Smooth muscle cell (in vitro differentiated cells): ENCODE data around the gene ITPKA. TPM values are rescaled to one million over a fixed set of nuclear protein-coding genes. Genes with fewer than 3 reads are reported as not detected.

Experiments
- DNase-seq: peaks from one replicate; lab custom pipeline; 2025; ENCODE audit not compliant: unreplicated experiment; lab: John Stamatoyannopoulos, UW
- H2AFZ ChIP-seq: fragments of 200-600 bp; sonication (generic); 2 replicates; pipeline ENCODE4 v1.6.0; 2016; ENCODE audit warnings: antibody characterized with exemption, low read depth, mild to moderate bottlenecking
- H3F3A ChIP-seq: fragments of 200-600 bp; sonication (generic); 2 replicates; pipeline ENCODE4 v1.6.0; 2017; ENCODE audit warnings: antibody characterized with exemption, low read depth
- H3K27ac ChIP-seq: fragments of 200-600 bp; sonication (generic); 2 replicates; pipeline ENCODE4 v1.5.1; 2016; ENCODE audit warnings: low read depth, mild to moderate bottlenecking
- H3K27me3 ChIP-seq: fragments of 200-600 bp; sonication (generic); 2 replicates; pipeline ENCODE4 v1.6.1; 2016; ENCODE audit warnings: low read depth, mild to moderate bottlenecking
- H3K36me3 ChIP-seq: fragments of 200-600 bp; sonication (generic); 2 replicates; pipeline ENCODE4 v1.5.1; 2016; ENCODE audit warnings: low read depth
- H3K4me1 ChIP-seq: fragments of 200-600 bp; sonication (generic); 2 replicates; pipeline ENCODE4 v1.5.1; 2016; ENCODE audit warnings: low read depth
- H3K4me2 ChIP-seq: fragments of 200-600 bp; sonication (generic); 2 replicates; pipeline ENCODE4 v1.6.0; 2016; ENCODE audit warnings: mild to moderate bottlenecking
- H3K4me3 ChIP-seq: fragments of 200-600 bp; sonication (generic); 2 replicates; pipeline ENCODE4 v1.5.1; 2016; ENCODE audit warnings: mild to moderate bottlenecking
- H3K79me2 ChIP-seq: fragments of 200-600 bp; sonication (generic); 2 replicates; pipeline ENCODE4 v1.6.0; 2016; ENCODE audit warnings: low read depth, mild to moderate bottlenecking
- H3K9ac ChIP-seq: fragments of 200-600 bp; sonication (generic); 2 replicates; pipeline ENCODE4 v1.6.0; 2016; ENCODE audit warnings: low read depth
- H3K9me3 ChIP-seq: fragments of 200-600 bp; sonication (generic); replicated peaks from 2 replicates; pipeline ENCODE4 v1.5.1; 2016; ENCODE audit warnings: low read depth
- H4K20me1 ChIP-seq: fragments of 200-600 bp; sonication (generic); 2 replicates; pipeline ENCODE4 v1.6.0; 2016; ENCODE audit warnings: low read depth
- CTCF ChIP-seq: fragments of 200-600 bp; sonication (generic); IDR thresholded peaks from 2 replicates; pipeline ENCODE4 v1.5.1; 2017; ENCODE audit warnings: borderline replicate concordance, mild to moderate bottlenecking, antibody characterized with exemption; ENCODE audit not compliant: insufficient read depth, poor library complexity, severe bottlenecking
- WGBS: methylation state at CpG from one replicate; pipeline ENCODE4 v1.1.7; 2016; ENCODE audit warnings: low lambda C conversion rate; 5-methylcytosine and 5-hydroxymethylcytosine counted together
- polyA plus RNA-seq: library from polyadenylated mRNA; unstranded; fragments of >200 nt; fragmentation: Nextera tagmentation; extraction: Ambion mirVana; gene quantifications from 2 replicates; pipeline ENCODE4 v1.2.1, GENCODE V29; 2016
- total RNA-seq: library from RNA; depleted of rRNA; stranded (reverse); fragments of >200 nt; gene quantifications from 2 replicates; pipeline ENCODE4 v1.2.3, GENCODE V29; 2014

Gene ITPKA
- total and polyA plus RNA-seq, 2 experiments from 2014 or later, result 2.1 to 2.8 TPM

- H3K79me2 ChIP-seq, result no peaks in the 10 kb centered on the region
- no peak overlapping the region for H3K4me2 ChIP-seq
- no peaks in the 10 kb centered on the region for H3K9me3 ChIP-seq
- no peak overlapping the region for H3K4me3 ChIP-seq
- WGBS, result 100% methylated on average over 2 of the region's 2 CpGs
- no peak for TF ChIP-seq CTCF
- no peaks in the 10 kb centered on the region for H3K4me1 ChIP-seq
- H3F3A ChIP-seq, result no peaks in the 10 kb centered on the region
- DNase-seq, result no peak
- H4K20me1 ChIP-seq, result no peaks in the 10 kb centered on the region
- no peaks in the 10 kb centered on the region for H3K36me3 ChIP-seq
- no peaks in the 10 kb centered on the region for H3K27me3 ChIP-seq
- H3K27ac ChIP-seq, result no peak overlapping the region
- no peak overlapping the region for H3K9ac ChIP-seq
- H2AFZ ChIP-seq, result no peak overlapping the region
Measured at GRCh38 chr15:41483519-41483918, 10.2 kb upstream of the ITPKA start.

- no peak for TF ChIP-seq CTCF
- Histone ChIP-seq H3K4me3 (no peak overlapping the region), H3K27ac (no peak overlapping the region), H3K36me3 (no peaks in the 10 kb centered on the region), H3K9ac (no peak overlapping the region), H3F3A (no peaks in the 10 kb centered on the region), H4K20me1 (no peaks in the 10 kb centered on the region), H3K4me1 (no peaks in the 10 kb centered on the region), H2AFZ (no peak overlapping the region), H3K79me2 (no peaks in the 10 kb centered on the region), H3K4me2 (no peak overlapping the region), H3K27me3 (no peaks in the 10 kb centered on the region), H3K9me3 (no peaks in the 10 kb centered on the region)
- 92% methylated on average over 11 of the region's 11 CpGs for WGBS
- no peak for DNase-seq
Measured at GRCh38 chr15:41484937-41485625, 8.6 kb upstream of the ITPKA start.

- Histone ChIP-seq H3K4me1 (no peaks in the 10 kb centered on the region), H3K4me3 (no peak overlapping the region), H3K4me2 (no peak overlapping the region), H2AFZ (no peak overlapping the region), H4K20me1 (no peaks in the 10 kb centered on the region), H3K27ac (no peak overlapping the region), H3F3A (peaks cover 2% of the 10 kb centered on the region), H3K9ac (no peak overlapping the region), H3K27me3 (no peaks in the 10 kb centered on the region), H3K9me3 (no peaks in the 10 kb centered on the region), H3K79me2 (no peaks in the 10 kb centered on the region), H3K36me3 (no peaks in the 10 kb centered on the region)
- DNase-seq, result no peak
- WGBS, result 96% methylated on average over 34 of the region's 43 CpGs
- no peak for TF ChIP-seq CTCF
Measured at GRCh38 chr15:41486286-41486685, 7.4 kb upstream of the ITPKA start.

DNA sequence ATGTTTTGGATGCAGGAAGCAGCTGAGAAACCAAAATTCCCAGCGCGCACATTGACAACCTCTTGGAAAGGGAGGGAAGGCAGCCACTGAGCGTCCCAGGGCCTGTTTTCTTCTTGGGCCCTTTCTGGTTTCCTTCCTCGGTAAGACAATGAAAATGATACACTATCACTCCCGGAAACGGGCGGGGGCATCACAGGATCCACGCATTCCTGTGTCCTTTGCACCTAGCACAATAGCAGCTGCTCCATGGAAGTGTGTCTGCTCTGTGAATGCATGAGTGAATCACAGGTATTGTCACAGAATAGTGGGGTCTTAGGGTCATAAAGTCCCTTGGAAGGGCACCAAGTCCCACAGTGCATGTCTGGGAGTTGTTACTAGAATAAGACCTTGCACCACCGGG is 6.3 kb upstream of the ITPKA start:
- H4K20me1 ChIP-seq, result no peaks in the 10 kb centered on the region
- no peak for TF ChIP-seq CTCF
- H3K4me2 ChIP-seq, result no peak overlapping the region
- no peak overlapping the region for H3K27ac ChIP-seq
- H3K9me3 ChIP-seq, result no peaks in the 10 kb centered on the region
- H3K36me3 ChIP-seq, result no peaks in the 10 kb centered on the region
- DNase-seq, result no peak
- H2AFZ ChIP-seq, result no peak overlapping the region
- WGBS, result 91% methylated on average over 9 of the region's 9 CpGs
- peaks cover 1% of the 10 kb centered on the region for H3K4me1 ChIP-seq
- H3K4me3 ChIP-seq, result no peak overlapping the region
- H3K9ac ChIP-seq, result no peak overlapping the region
- H3K79me2 ChIP-seq, result no peaks in the 10 kb centered on the region
- H3F3A ChIP-seq, result peaks cover 8% of the 10 kb centered on the region
- H3K27me3 ChIP-seq, result no peaks in the 10 kb centered on the region
